Esophagus squamous epithelium (tissue), 5 donors: ENCODE measurements around the gene STK32C. TPM values are rescaled to one million over a fixed set of nuclear protein-coding genes. Genes with fewer than 3 reads are reported as not detected.
A peak's percentile ranks its signal among the peaks of the same experiment; 100 is the strongest.
"Not testable (repeated sequence)": the region's sequence is repeated elsewhere in the genome, so short reads cannot be mapped to it uniquely, and the experiment has no call there.

Experiments
- DNase-seq: peaks from one replicate; lab custom pipeline; 2025; lab: John Stamatoyannopoulos, UW
- H3K27ac ChIP-seq, 4 donors: fragments of 200-600 bp; sonication (generic); one replicate each; pipeline ENCODE4 v1.5.1; 2016 to 2019; ENCODE audit warnings: mild to moderate bottlenecking in 1 of 4
- H3K27me3 ChIP-seq, 4 donors: fragments of 200-600 bp; sonication (generic); 1 replicate in 3 of 4; 2 replicates in 1 of 4; pipeline versions ENCODE4 v1.5.1 to v1.6.0; 2017 to 2021; ENCODE audit warnings: antibody characterized with exemption in 1 of 4
- H3K36me3 ChIP-seq, 3 donors: fragments of 200-600 bp; sonication (generic); one replicate each; pipeline ENCODE4 v1.5.1; 2016 to 2019
- H3K4me1 ChIP-seq, 3 donors: fragments of 200-600 bp; sonication (generic); one replicate each; pipeline ENCODE4 v1.5.1; 2017 to 2019
- H3K4me3 ChIP-seq, 4 donors: fragments of 200-600 bp; sonication (generic); 1 replicate in 3 of 4; 2 replicates in 1 of 4; pipeline ENCODE4 v1.5.1; 2016 to 2019; ENCODE audit warnings: mild to moderate bottlenecking in 2 of 4, moderate library complexity in 1 of 4
- H3K9me3 ChIP-seq, 3 donors: fragments of 200-600 bp; sonication (generic); one replicate each; pipeline ENCODE4 v1.5.1; 2016 to 2019
- POLR2A ChIP-seq, 4 donors: fragments of 450-650 bp; IDR thresholded peaks; one replicate each; pipeline ENCODE4 v1.6.1; 2017; ENCODE audit warnings: antibody characterized with exemption in 4 of 4, mild to moderate bottlenecking in 4 of 4, moderate library complexity in 3 of 4
- WGBS, 2 donors: methylation state at CpG; one replicate each; pipeline ENCODE4 v1.1.5; 2018; 5-methylcytosine and 5-hydroxymethylcytosine counted together
- intact Hi-C: fragments of 100-400 bp; cut with DNase I; formaldehyde crosslinking; loops from one replicate; pipeline ENCODE4 v1.15.0; 2022
- total RNA-seq, 4 donors: library from RNA; depleted of rRNA; stranded (reverse); fragments of >200 nt; gene quantifications; one replicate each; pipeline ENCODE4 v1.1.0, GENCODE V29; 2016
- TF ChIP-seq, protein P1 (sequence below), 6 experiments: fragments of 450-650 bp in 4 of 6; fragments of 200-600 bp in 2 of 6; sonication (generic) in 2 of 6; IDR thresholded peaks; one replicate each; pipeline ENCODE4 v1.5.1; 2016 to 2019; ENCODE audit warnings: antibody characterized with exemption in 6 of 6, mild to moderate bottlenecking in 4 of 6, moderate library complexity in 4 of 6
- donor health status: DM: yes; HTN: yes; CAD: no.

The STK32C gene
- total RNA-seq, 4 donors from 2014 or later: 2.3 to 5.5 (median 2.6) TPM

DNA sequence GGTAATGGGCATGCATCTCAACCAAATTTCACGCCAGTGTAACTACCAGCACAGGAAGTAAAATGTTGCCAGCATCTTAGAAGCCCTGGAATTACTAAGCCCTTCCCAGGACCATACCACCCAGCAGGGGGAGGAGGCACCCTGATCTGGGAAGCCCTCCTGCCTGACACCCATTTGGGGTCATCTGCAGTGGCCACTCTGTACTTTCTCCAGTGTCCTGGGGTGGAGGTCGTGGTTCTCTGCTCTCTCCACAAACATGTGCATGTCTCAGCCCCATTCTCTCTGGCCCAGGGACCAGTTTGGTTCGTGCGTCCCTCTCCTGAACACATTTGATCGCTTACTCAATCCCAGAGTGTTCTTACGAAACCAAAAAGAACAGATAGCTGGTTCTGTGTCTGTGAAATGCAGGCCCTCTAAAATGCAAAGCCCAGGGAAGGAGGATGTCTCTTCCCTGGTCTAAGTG lies 14.9 kb upstream of the STK32C start:
- no peak for TF ChIP-seq POLR2A (IDR thresholded peaks at IDR 0.05)
- TF ChIP-seq, protein P1, sequence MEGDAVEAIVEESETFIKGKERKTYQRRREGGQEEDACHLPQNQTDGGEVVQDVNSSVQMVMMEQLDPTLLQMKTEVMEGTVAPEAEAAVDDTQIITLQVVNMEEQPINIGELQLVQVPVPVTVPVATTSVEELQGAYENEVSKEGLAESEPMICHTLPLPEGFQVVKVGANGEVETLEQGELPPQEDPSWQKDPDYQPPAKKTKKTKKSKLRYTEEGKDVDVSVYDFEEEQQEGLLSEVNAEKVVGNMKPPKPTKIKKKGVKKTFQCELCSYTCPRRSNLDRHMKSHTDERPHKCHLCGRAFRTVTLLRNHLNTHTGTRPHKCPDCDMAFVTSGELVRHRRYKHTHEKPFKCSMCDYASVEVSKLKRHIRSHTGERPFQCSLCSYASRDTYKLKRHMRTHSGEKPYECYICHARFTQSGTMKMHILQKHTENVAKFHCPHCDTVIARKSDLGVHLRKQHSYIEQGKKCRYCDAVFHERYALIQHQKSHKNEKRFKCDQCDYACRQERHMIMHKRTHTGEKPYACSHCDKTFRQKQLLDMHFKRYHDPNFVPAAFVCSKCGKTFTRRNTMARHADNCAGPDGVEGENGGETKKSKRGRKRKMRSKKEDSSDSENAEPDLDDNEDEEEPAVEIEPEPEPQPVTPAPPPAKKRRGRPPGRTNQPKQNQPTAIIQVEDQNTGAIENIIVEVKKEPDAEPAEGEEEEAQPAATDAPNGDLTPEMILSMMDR (IDR thresholded peaks at IDR 0.05): no peak
- Histone ChIP-seq H3K9me3 (no peaks in the 10 kb centered on the region), H3K4me1 (peaks cover 0 to 10% (median 10%) of the 10 kb centered on the region in 3 donors), H3K27ac (no peak overlapping the region), H3K4me3 (no peak overlapping the region), H3K36me3 (peaks cover 0 to 15% (median 0%) of the 10 kb centered on the region in 3 donors), H3K27me3 (no peaks in the 10 kb centered on the region)
- WGBS, 2 donors: 53 to 74% methylated on average over 6 of the region's 6 CpGs
- intact Hi-C loops: no loop called here
- no peak for DNase-seq

DNA sequence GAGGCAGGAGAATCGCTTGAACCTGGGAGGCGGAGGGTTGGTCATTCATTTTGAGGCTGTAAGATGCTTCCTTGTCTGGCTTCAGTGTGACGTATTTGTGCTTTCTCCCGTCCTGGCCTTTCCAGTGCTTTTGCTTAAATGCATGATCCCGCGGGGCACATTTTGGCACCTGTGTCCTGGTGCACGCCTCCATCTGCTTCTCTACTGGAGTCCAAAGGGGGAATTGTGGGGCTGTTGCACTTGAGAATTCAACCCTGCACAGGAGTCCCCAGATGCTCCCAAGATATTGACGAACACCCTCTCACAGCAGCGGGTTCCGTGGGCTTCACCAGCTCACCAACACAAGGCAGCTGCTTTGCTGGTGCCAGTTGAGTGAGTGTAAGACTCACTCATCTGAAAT lies 14.0 kb upstream of the STK32C start:
- peaks cover 0 to 7% (median 0%) of the 10 kb centered on the region in 3 donors for H3K36me3 ChIP-seq
- no peak overlapping the region for H3K27ac ChIP-seq
- 90 to 97% methylated on average over 6 of the region's 10 CpGs for WGBS, 2 donors
- peaks cover 0 to 10% (median 9%) of the 10 kb centered on the region in 3 donors for H3K4me1 ChIP-seq
- no peak for DNase-seq
- TF ChIP-seq POLR2A (IDR thresholded peaks at IDR 0.05): no peak
- TF ChIP-seq, protein P1 (IDR thresholded peaks at IDR 0.05): no peak
- H3K9me3 ChIP-seq: no peaks in the 10 kb centered on the region
- no peaks in the 10 kb centered on the region for H3K27me3 ChIP-seq
- intact Hi-C loops: no loop called here
- H3K4me3 ChIP-seq: no peak overlapping the region

DNA sequence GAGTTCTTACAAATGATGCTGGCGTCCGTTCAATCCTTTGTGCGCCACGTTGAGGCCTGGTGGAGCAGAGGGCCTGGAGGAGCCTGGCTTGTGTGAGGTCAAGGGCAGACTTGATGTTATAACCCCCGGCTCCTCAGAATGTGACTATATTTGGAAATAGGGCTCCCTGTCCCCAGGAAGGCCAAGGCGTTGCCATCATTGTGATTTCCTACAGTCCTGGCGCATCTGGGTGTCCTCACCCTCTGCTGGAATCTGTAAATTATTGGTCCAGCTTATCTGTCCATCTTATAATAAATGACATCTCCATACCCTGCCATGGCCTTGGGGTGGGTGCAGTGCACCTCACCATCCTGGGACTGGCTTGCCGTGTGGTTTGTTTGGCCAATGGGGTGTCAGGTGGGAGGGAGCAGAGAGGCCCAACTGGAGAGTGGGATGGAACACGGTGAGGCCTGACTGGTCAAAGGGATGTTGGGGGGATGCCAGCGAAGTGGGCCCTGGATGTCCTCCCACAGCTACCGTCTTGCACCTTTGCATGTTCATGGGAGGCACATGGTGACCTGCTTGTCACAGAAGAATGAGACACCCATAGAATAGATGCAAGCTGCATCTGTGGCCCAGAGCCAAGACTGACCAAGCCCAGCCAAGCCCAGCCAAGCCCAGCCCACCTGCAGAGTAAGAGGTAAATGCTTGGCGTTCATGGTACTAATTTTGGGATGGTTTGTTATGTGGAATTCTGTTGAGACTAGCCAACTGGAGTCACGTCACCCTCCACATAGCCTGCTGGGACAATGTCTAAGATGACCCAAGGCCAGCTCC lies 13.1 kb upstream of the STK32C start:
- Histone ChIP-seq H3K36me3 (peaks cover 0 to 7% (median 0%) of the 10 kb centered on the region in 3 donors), H3K9me3 (no peaks in the 10 kb centered on the region), H3K4me1 (peaks cover 0 to 10% (median 9%) of the 10 kb centered on the region in 3 donors), H3K27me3 (no peaks in the 10 kb centered on the region), H3K4me3 (peak overlapping the region in 1 of 4 donors; percentile 5), H3K27ac (peak overlapping the region in 1 of 4 donors; percentile 4)
- 76 to 86% methylated on average over 7 to 9 of the region's 13 CpGs for WGBS, 2 donors
- DNase-seq: no peak
- intact Hi-C loops: no loop called here
- no peak for TF ChIP-seq POLR2A (IDR thresholded peaks at IDR 0.05)
- TF ChIP-seq, protein P1 (IDR thresholded peaks at IDR 0.05): no peak

DNA sequence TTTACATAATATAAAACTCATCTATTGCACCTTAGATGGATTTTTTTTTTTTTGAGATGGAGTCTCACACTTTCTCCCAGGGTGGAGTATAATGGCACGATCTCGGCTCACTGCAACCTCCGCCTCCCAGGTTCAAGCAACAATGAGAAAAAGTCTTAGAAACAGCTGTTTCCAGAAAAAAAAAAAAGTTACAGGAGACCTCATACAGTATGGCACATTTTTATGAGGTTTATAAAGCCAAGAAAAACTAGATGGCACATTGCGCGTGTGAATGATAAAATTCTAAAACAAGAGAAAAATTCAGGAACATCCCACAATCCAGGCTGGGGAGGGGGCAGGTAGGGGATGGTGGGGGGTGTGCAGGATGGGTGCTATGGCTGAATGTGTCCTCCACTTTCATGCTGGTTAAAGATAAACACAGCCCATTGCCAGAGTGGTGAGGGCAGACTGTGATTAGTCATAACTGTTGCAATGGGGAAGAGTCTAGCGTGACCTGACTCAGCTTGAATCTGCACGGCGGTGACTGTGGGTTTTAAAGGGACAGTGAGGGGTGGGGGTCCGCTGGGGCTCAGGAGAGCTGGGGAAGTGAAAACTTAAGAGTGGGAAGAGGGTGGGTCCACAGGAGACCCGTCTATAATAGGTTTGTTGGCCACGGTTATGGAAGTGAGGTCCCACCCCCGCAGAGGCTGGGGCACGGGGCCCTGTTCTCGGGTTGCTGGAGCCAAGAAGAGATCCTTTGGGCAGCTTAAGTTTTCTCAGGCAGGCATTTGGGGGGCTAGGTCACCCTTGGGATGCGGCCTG lies 12.3 kb upstream of the STK32C start:
- peak overlapping the region in 1 of 4 donors; percentile 4 for H3K27ac ChIP-seq
- no peaks in the 10 kb centered on the region for H3K9me3 ChIP-seq
- WGBS, 2 donors: 41 to 44% methylated on average over 15 of the region's 15 CpGs
- TF ChIP-seq, protein P1 (IDR thresholded peaks at IDR 0.05): no peak
- TF ChIP-seq POLR2A (IDR thresholded peaks at IDR 0.05): no peak
- peak overlapping the region in 1 of 4 donors; percentile 5 for H3K4me3 ChIP-seq
- H3K36me3 ChIP-seq: peaks cover 0 to 2% (median 0%) of the 10 kb centered on the region in 3 donors
- H3K4me1 ChIP-seq: peaks cover 0 to 10% (median 9%) of the 10 kb centered on the region in 3 donors
- intact Hi-C loops: no loop called here
- no peaks in the 10 kb centered on the region for H3K27me3 ChIP-seq
- DNase-seq: no peak

DNA sequence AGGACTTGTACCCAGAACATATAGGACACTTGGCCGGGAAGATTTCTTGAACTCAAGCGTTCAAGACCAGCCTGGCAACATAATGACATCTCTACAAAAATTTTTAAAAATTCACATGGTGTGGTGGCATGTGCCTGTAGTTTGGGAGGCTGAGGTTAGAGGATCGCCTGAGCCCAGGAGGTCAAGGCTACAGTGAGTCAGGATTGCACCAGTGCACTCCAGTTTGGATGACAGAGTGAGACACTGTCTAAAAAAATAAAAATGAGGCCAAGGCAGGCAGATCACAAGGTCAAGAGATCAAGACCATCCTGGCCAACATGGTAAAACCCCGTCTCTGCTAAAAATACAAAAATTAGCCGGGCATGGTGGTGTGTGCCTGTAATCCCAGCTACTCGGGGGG lies 9.7 kb upstream of the STK32C start:
- DNase-seq, intact Hi-C loops, H3K4me1 ChIP-seq, H3K36me3 ChIP-seq, H3K27ac ChIP-seq, H3K4me3 ChIP-seq, H3K27me3 ChIP-seq, H3K9me3 ChIP-seq: not testable (repeated sequence)
- 84 to 95% methylated on average over 5 to 6 of the region's 6 CpGs for WGBS, 2 donors
